OCI-LY7 (cell line): ENCODE results near the gene IFNK.

ENCODE experiments used
- EZH2phosphoT487 ChIP-seq: fragments of 200-600 bp; sonication (generic); IDR thresholded peaks from 2 replicates; pipeline ENCODE4 v1.6.1; 2018; ENCODE audit warnings: low read depth, borderline replicate concordance, mild to moderate bottlenecking, mixed run types, antibody characterized with exemption, low read length, moderate library complexity, mixed read lengths
- TF ChIP-seq, protein P1 (sequence below): fragments of 200-600 bp; sonication (generic); conservative IDR thresholded peaks from 2 replicates; pipeline ENCODE4 v1.5.1; 2014; ENCODE audit warnings: mild to moderate bottlenecking, antibody characterized with exemption, low read length, moderate library complexity, mixed read lengths

DNA sequence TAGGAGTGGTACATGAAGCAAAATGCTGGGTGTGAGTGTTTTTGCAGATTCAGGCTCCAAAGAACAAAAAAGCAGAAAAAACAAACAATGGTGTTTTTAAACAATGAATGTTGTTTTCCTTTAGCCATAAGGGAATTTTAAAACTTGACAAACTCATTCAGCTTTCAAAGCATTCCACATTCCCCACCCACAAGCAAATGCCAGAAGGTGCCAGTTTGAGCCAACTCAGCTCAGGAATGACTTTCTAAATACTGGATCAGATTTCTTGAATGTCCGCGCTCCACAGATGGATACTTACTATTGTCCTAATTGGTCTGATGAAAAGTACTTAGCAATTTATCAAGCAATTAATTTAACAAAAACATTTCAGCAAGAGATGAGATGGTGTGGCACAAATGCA is 18.4 kb downstream of the IFNK start:
- TF ChIP-seq, protein P1, sequence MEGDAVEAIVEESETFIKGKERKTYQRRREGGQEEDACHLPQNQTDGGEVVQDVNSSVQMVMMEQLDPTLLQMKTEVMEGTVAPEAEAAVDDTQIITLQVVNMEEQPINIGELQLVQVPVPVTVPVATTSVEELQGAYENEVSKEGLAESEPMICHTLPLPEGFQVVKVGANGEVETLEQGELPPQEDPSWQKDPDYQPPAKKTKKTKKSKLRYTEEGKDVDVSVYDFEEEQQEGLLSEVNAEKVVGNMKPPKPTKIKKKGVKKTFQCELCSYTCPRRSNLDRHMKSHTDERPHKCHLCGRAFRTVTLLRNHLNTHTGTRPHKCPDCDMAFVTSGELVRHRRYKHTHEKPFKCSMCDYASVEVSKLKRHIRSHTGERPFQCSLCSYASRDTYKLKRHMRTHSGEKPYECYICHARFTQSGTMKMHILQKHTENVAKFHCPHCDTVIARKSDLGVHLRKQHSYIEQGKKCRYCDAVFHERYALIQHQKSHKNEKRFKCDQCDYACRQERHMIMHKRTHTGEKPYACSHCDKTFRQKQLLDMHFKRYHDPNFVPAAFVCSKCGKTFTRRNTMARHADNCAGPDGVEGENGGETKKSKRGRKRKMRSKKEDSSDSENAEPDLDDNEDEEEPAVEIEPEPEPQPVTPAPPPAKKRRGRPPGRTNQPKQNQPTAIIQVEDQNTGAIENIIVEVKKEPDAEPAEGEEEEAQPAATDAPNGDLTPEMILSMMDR, result no peak
- no peak for TF ChIP-seq EZH2phosphoT487
